GM21526 (cell line): Measurements from ENCODE around the gene RABGEF1.
"Not testable (repeated sequence)": the region's sequence is repeated elsewhere in the genome, so short reads cannot be mapped to it uniquely, and the experiment has no call there.

ENCODE experiments used
- ATAC-seq: cut with Tn5 transposase; IDR thresholded peaks from one replicate; pipeline ENCODE4 v1.9.1; 2021; ENCODE audit warnings: moderate library complexity; ENCODE audit not compliant: unreplicated experiment, low FRiP score

Gene RABGEF1

DNA sequence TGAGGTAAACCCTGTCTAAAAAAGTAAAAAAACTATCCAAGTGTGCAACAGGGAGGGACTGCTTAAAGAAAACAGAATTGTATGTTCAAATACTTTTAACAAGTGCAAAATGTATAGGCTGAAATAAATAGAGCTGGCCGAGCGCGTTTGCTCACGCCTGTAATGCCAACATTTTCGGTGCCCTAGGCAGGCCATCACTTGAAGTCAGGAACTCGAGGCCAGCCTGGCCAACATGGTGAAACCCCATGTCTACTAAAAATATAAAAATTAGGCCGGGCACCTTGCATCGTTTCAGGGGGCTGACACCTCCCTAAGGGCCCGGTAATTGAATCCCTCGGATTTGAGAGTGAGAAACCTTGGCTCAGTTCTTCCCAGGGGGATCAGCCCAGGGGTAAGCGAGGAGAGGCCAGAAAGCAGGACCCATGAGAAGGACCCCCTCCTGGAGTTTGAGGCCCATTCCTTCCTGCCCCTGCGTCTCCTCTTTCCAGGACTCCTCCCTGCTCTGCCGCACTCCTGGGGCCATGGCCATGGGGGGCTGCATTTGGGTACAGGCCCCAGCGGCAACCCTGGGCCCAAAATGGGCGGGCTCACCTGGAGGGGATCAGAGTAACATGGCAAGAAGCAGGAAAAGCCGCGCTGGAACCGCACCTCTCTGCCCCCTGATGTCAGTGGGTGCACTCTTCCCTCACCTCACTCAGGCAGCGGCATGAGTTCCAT, 105.0 kb downstream of the RABGEF1 start:
- ATAC-seq: no peak

DNA sequence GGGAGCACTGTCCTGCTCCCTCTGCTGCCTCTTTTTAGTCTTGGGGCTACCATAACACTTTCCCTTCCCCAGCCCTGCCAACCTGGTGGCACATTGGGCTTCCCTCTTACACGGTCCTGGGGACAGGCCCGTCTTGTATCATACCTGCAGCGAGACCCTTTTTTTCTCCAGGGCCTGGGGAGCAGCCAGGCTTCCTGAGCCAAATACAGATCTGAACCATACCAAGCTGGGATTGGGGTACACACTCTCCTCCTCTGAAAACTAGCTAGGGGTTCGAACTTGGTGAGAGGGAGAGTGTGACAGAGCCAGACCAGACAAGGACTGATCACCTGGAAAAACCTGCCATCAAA, 105.5 kb downstream of the RABGEF1 start:
- not testable (repeated sequence) for ATAC-seq

DNA sequence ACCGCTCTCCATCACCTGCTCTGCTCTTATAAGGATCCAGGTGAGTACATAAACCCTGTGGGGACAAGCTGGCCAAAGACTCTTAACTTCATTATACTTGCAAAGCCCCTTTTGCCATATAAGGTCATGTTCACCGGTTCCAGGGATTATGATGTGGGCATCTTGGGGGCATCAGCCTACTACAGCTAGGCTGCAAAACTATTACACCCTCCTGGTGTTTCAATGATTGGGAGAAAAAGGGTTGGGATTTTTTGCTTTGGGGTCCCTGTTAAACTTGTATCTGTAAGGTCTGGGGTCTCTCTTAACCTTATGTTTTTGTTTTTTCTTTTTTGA, 107.0 kb downstream of the RABGEF1 start:
- ATAC-seq: not testable (repeated sequence)

DNA sequence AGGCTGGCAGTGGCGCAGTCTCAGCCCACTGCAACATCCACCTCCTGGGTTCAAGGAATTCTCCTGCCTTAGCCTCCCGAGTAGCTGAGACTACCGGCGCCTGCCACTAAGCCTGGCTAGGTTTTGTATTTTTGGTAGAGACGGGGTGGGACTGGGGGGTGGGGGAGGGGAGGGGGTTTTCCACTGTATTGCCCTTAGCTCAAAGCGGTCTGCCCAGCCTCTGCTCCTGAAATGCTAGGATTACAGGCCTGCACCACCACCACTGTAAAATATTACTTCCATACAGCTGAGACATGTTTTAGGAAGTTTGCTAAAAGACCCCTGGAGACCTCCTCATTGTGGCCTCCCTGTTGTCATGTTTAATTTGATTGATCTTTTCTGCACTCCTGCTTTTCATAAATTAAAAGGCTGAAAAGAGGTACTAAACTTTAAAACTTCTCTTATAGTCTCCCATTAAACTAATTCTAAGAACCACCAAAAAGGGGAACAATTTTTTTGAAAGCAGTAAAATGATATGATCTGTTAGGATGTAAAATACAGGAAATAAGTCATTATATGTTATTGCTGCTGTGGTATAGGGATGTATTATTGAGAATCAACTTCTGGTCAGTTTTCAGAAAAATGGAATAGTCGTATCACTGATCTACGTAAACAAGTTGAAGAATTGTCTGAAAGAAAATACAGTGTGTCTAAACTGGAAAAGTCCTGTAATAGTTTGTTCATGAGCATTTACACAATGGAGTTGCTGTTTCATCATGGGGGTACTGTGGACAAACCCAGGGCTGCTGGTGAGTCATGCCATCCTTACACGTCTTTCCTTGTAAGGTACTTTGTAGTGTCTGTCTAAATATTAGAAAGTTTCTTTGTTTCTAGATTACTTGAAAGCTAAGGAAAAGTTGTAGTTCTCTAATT, 107.6 kb downstream of the RABGEF1 start:
- no peak for ATAC-seq

DNA sequence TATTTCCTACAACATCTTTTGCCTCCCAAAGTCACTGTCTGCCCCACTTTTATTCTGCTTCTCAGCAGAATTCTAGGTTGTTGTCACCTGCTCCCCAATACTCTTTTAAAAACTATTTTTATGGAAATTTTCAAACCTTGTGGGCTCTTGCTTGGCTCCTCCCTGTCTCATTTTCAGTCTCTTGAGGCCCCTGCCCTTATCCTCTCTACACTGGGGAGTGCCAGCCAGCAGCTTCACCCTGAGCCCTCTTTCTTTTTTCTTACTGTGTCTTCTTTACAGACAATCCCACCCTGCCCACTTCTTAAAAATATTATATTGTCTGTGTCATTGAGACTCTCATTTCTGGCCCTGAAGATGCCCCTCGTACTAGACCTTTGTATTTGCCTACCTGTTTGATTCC, 118.8 kb downstream of the RABGEF1 start:
- ATAC-seq: no peak

DNA sequence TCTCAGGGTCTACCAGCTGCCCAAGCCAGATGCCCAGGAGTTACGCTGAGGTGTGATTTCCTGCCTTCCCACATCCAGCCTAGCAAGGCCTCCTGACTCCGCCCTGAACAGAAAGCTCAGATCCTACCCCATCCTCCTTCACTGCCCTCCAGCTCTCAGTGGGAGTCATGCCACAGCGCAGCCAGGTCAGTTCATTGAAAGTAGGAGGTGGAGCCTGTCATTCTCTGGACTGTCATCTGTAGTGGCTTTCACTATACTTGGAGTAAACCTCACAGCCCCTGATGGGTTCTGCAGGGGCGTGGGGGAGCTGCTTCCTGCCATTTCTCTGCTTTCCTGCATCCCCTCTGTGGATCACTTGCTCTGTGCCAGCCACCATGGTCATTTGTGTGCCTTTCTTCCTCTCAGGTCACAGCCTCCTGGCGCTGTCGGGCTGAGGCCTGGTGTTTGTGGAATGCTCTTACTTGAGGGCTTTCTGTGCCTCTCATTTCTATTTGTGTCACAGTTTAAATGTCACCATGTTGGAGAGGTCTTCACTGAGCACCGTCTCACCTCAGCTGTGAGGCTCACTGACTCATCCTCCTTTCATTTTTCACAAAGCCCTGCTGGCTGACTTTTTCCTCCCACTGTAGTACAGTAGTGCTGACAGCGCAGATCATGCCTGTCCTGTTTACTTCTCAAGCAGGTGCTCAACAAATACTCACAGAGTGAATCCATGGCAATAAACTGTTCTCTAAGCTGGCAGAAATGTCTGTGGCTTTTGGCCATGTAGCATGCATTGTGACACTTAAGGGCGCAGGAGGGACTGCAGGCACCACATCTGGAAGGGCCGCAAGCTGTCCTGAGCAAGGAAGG, 119.5 kb downstream of the RABGEF1 start:
- no peak for ATAC-seq

DNA sequence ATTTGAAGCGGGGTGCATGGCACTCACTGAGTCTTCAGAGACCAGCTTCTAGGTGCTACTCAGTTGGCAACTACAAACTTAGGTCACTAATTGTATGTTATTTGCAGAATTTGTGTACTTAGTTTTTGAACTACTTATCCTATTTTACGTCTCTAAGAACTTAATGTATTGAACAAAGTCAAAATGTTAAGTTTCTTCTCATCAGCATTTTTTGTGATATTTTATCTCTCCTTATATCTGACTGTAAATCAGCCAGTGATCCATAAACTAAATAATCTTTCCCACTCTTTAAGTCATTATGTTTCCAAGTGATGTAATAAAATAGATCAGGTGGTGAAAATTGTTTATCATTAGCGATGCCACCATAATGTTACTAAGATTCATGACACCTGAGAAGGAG, 120.2 kb downstream of the RABGEF1 start:
- ATAC-seq: no peak
